Smooth muscle cell (in vitro differentiated cells): ENCODE results near the gene TMEM39B. TPM values are rescaled to one million over a fixed set of nuclear protein-coding genes. Genes with fewer than 3 reads are reported as not detected.

Experiments
- DNase-seq: peaks from one replicate; lab custom pipeline; 2025; ENCODE audit not compliant: unreplicated experiment; lab: John Stamatoyannopoulos, UW
- H2AFZ ChIP-seq: fragments of 200-600 bp; sonication (generic); 2 replicates; pipeline ENCODE4 v1.6.0; 2016; ENCODE audit warnings: antibody characterized with exemption, low read depth, mild to moderate bottlenecking
- H3F3A ChIP-seq: fragments of 200-600 bp; sonication (generic); 2 replicates; pipeline ENCODE4 v1.6.0; 2017; ENCODE audit warnings: antibody characterized with exemption, low read depth
- H3K27ac ChIP-seq: fragments of 200-600 bp; sonication (generic); 2 replicates; pipeline ENCODE4 v1.5.1; 2016; ENCODE audit warnings: low read depth, mild to moderate bottlenecking
- H3K27me3 ChIP-seq: fragments of 200-600 bp; sonication (generic); 2 replicates; pipeline ENCODE4 v1.6.1; 2016; ENCODE audit warnings: low read depth, mild to moderate bottlenecking
- H3K36me3 ChIP-seq: fragments of 200-600 bp; sonication (generic); 2 replicates; pipeline ENCODE4 v1.5.1; 2016; ENCODE audit warnings: low read depth
- H3K4me1 ChIP-seq: fragments of 200-600 bp; sonication (generic); 2 replicates; pipeline ENCODE4 v1.5.1; 2016; ENCODE audit warnings: low read depth
- H3K4me2 ChIP-seq: fragments of 200-600 bp; sonication (generic); 2 replicates; pipeline ENCODE4 v1.6.0; 2016; ENCODE audit warnings: mild to moderate bottlenecking
- H3K4me3 ChIP-seq: fragments of 200-600 bp; sonication (generic); 2 replicates; pipeline ENCODE4 v1.5.1; 2016; ENCODE audit warnings: mild to moderate bottlenecking
- H3K79me2 ChIP-seq: fragments of 200-600 bp; sonication (generic); 2 replicates; pipeline ENCODE4 v1.6.0; 2016; ENCODE audit warnings: low read depth, mild to moderate bottlenecking
- H3K9ac ChIP-seq: fragments of 200-600 bp; sonication (generic); 2 replicates; pipeline ENCODE4 v1.6.0; 2016; ENCODE audit warnings: low read depth
- H3K9me3 ChIP-seq: fragments of 200-600 bp; sonication (generic); replicated peaks from 2 replicates; pipeline ENCODE4 v1.5.1; 2016; ENCODE audit warnings: low read depth
- H4K20me1 ChIP-seq: fragments of 200-600 bp; sonication (generic); 2 replicates; pipeline ENCODE4 v1.6.0; 2016; ENCODE audit warnings: low read depth
- CTCF ChIP-seq: fragments of 200-600 bp; sonication (generic); IDR thresholded peaks from 2 replicates; pipeline ENCODE4 v1.5.1; 2017; ENCODE audit warnings: borderline replicate concordance, mild to moderate bottlenecking, antibody characterized with exemption; ENCODE audit not compliant: insufficient read depth, poor library complexity, severe bottlenecking
- WGBS: methylation state at CpG from one replicate; pipeline ENCODE4 v1.1.7; 2016; ENCODE audit warnings: low lambda C conversion rate; 5-methylcytosine and 5-hydroxymethylcytosine counted together
- polyA plus RNA-seq: library from polyadenylated mRNA; unstranded; fragments of >200 nt; fragmentation: Nextera tagmentation; extraction: Ambion mirVana; gene quantifications from 2 replicates; pipeline ENCODE4 v1.2.1, GENCODE V29; 2016
- total RNA-seq: library from RNA; depleted of rRNA; stranded (reverse); fragments of >200 nt; gene quantifications from 2 replicates; pipeline ENCODE4 v1.2.3, GENCODE V29; 2014

The TMEM39B gene
- total and polyA plus RNA-seq, 2 experiments from 2014 or later = 7.5 to 9.4 TPM

GRCh38 chr1:32094746-32095521 is 22.2 kb downstream of the TMEM39B start:
- Histone ChIP-seq H3K9ac (no peak overlapping the region), H4K20me1 (no peaks in the 10 kb centered on the region), H3K36me3 (peaks cover 7% of the 10 kb centered on the region), H3F3A (no peaks in the 10 kb centered on the region), H3K9me3 (no peaks in the 10 kb centered on the region), H3K27ac (no peak overlapping the region), H3K4me2 (no peak overlapping the region), H2AFZ (no peak overlapping the region), H3K27me3 (no peaks in the 10 kb centered on the region), H3K4me3 (no peak overlapping the region), H3K4me1 (no peaks in the 10 kb centered on the region), H3K79me2 (no peaks in the 10 kb centered on the region)
- TF ChIP-seq CTCF = no peak
- 97% methylated on average over 11 of the region's 11 CpGs for WGBS
- no peak for DNase-seq

GRCh38 chr1:32099426-32099825 is 26.7 kb downstream of the TMEM39B start:
- H3K4me3 ChIP-seq = no peak overlapping the region
- no peak overlapping the region for H3K27ac ChIP-seq
- no peaks in the 10 kb centered on the region for H3K4me1 ChIP-seq
- WGBS = 87% methylated on average over 4 of the region's 4 CpGs
- H2AFZ ChIP-seq = no peak overlapping the region
- no peaks in the 10 kb centered on the region for H3K27me3 ChIP-seq
- H3K79me2 ChIP-seq = no peaks in the 10 kb centered on the region
- H4K20me1 ChIP-seq = no peaks in the 10 kb centered on the region
- no peak overlapping the region for H3K4me2 ChIP-seq
- H3K9ac ChIP-seq = no peak overlapping the region
- no peak for DNase-seq
- H3K9me3 ChIP-seq = no peaks in the 10 kb centered on the region
- no peak for TF ChIP-seq CTCF
- peaks cover 7% of the 10 kb centered on the region for H3K36me3 ChIP-seq
- no peaks in the 10 kb centered on the region for H3F3A ChIP-seq

GRCh38 chr1:32100359-32100758 is 27.6 kb downstream of the TMEM39B start:
- Histone ChIP-seq H3K4me3 (no peak overlapping the region), H3K79me2 (no peaks in the 10 kb centered on the region), H3K9me3 (no peaks in the 10 kb centered on the region), H3K4me2 (no peak overlapping the region), H3F3A (no peaks in the 10 kb centered on the region), H3K4me1 (no peaks in the 10 kb centered on the region), H3K27me3 (no peaks in the 10 kb centered on the region), H3K9ac (no peak overlapping the region), H4K20me1 (no peaks in the 10 kb centered on the region), H3K27ac (no peak overlapping the region), H2AFZ (no peak overlapping the region), H3K36me3 (peaks cover 7% of the 10 kb centered on the region)
- WGBS = 96% methylated on average over 10 of the region's 10 CpGs
- no peak for DNase-seq
- TF ChIP-seq CTCF = no peak
